GM19099 (cell line): Measurements from ENCODE around the gene ST7.
A peak's percentile ranks its signal among the peaks of the same experiment; 100 is the strongest.

Experiments
- POLR2A ChIP-seq: IDR thresholded peaks from 3 replicates; pipeline ENCODE4 v1.6.1; 2011; ENCODE audit warnings: low read depth; ENCODE audit not compliant: insufficient read length; ENCODE audit errors: extremely low read depth

Gene ST7

DNA sequence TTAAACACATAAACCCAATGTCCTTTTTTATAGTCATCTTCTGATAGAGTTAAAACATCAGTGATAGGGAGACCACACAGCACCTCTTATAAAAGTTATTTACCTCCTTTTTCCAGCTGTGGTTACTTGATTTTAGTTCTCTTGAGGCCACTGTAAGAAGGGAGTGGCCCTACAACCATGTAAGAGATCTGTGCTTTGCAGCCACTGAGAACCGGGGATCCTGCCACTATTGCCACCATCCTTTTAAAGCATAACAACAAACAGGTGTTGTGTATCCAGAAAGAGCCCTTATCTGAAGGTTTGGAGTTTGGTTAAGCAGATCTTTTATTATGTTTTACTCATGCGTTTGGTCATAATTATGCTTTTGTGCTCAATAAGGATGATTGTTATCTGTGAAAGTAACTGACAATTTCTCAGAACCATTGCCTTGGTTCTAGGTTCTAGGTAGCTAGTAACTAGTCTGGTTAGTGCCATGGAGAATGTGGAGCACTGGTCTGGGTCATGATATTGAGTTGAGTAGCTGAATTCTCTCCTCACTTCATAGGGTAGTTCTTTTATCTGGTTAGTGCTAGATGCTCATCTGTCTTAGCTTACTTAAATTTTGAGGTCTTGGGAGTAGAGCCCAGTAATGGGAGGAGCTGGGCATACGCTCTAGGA, 56.5 kb downstream of the ST7 start:
- TF ChIP-seq POLR2A = no peak

DNA sequence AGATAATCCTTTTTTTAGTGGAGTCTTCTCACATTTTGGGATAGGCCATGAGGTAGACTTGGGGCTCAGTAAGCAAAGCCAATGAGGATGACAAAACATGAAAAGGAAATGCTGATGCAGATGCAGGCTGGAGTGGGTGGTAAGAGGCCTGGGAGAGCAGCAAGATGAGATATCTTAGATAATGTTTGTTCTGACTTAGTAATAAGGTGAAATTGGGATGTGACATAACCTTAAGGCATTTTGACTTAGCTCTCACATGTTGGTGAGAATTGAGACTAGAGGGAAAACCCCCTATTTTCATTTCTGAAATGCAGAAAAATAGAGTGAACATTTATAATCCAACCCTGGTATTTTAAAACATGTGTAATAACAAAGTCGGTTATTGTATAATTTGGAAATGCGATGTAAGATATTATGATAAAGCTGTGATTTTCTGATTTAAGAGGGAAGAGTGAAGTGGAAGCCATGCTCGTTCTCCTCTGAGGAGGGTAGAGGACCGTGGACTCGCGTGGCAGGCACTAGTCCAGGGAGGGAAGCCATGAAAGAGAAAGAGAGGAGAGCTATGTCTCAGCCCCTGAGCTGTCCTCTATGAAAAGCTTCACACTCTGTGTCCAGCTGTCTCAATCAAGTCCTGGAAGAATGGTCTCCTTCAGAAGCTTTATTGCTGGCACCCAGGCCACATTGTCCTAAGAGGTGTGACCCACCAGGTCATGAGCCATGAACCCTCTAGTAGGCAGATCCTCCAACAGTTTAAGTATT, 57.3 kb downstream of the ST7 start:
- TF ChIP-seq POLR2A = no peak

DNA sequence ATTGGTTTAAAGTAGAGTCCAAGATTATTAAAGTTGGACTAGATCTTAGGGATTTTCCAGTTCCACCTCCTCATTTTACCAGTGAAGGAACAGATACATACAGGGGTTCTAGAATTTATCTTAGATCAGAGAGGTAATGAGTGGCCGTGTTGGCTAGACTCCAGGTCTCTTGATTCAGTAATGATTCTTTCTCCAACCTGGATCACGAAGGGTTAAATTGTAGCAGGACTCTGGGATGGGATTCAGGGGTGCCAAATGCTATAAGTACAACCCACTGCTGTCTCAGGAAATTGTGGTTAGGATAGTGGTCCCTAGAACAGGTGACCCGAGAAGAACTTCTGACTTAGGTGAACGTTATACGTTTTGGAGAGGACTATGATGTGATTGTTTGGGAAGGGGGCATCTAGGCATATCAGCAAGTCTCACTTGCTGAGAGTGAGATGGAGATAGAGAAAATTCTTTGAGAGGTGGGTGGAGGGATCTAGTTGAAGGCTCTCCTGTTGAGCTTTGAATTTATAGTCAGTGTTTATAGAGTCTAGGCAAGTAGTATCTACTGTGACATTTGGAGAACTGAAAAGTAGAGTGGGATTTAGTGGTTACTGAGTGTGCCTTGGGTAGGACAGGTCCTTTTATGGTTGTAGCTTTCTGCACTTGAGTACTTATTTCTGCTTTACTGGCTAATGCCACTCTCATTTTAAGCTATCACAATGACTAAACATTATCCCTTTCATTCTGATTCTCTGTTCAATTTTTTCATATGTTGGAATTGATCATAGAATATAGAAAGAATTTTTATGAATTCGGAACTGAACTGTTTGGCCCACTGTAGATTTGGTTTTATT, 58.3 kb downstream of the ST7 start:
- no peak for TF ChIP-seq POLR2A

DNA sequence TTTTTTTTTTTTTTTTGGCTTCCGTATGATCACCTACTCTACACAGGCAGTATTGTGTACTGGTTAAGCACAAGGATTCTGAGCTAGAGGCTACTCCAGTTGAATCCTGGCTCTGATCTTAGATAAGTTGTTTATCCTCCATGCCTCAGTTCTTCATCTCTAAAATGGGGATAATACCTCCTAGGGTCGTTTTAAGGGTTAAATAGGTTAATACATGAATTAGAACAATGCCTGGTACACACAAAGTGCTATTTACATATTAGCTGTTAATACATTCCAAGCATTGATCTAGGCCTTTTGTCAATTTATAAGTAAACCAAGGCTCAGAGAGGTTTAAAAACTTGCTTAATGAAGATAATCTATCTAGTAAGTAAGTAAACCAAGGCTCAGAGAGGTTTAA, 59.0 kb downstream of the ST7 start:
- TF ChIP-seq POLR2A = no peak

DNA sequence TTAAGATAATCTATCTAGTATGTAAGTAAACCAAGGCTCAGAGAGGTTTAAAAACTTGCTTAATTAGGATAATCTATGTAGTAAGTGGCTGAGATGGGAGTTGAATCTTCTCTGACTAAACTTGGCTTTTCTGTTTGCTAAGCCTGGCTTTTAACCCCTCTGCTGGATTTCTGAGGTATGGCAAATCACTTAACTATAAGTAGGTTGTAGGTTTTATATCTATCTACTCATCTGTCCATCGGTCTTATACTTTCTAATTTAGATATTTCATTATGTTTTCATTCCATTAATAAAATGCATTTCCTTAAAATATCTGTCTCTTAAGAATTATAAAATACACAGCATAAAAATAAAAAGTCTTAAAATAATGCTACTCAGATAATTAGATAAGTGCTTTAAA, 59.4 kb downstream of the ST7 start:
- no peak for TF ChIP-seq POLR2A

DNA sequence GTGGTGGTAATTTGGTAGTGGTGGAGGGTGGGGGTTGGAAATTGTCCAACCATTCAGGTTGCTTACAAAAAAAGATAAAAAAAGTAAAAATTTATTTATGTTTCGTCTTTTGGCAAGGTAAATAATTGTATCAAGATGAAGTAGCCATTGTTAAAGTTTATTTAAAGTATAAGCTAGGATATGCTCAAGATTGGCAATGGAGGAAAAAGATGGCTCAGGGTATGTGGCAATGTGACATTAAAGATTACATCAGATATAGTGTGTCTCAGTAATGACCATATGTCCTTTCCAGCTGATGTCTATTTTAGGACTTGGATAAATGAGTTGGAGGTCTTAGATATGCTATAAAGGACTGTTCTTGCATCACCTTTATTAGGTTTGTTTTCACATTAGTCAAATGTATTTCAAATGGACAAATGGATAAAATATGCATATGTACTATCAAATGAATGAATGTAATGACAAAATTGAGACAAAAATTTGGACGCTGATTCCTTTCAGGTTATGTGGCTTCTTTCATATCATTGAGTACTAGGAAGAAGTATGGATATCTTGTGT, 60.9 kb downstream of the ST7 start:
- TF ChIP-seq POLR2A = no peak

DNA sequence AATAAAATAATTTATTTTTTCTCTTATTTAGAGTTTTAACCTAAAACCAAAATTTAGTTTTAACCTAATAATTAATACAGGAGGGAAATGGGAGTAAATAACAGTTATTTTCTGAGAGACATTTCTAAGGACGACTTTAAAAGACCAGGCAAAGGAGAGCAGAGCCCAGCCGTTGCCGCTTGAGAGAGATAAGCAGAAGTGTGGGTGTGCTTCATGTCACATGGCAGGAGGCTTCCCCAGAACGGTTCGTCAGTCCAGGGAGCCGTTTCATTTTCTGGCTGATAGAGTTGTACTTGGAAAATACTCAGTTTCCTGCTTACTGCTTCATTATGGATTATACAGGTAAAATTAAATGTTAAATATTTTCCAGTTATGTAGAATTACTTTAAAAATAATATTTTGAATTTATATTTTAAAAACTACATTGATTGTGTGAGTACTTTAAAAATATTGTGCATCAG, 61.4 kb downstream of the ST7 start:
- TF ChIP-seq POLR2A = peak; percentile 32

DNA sequence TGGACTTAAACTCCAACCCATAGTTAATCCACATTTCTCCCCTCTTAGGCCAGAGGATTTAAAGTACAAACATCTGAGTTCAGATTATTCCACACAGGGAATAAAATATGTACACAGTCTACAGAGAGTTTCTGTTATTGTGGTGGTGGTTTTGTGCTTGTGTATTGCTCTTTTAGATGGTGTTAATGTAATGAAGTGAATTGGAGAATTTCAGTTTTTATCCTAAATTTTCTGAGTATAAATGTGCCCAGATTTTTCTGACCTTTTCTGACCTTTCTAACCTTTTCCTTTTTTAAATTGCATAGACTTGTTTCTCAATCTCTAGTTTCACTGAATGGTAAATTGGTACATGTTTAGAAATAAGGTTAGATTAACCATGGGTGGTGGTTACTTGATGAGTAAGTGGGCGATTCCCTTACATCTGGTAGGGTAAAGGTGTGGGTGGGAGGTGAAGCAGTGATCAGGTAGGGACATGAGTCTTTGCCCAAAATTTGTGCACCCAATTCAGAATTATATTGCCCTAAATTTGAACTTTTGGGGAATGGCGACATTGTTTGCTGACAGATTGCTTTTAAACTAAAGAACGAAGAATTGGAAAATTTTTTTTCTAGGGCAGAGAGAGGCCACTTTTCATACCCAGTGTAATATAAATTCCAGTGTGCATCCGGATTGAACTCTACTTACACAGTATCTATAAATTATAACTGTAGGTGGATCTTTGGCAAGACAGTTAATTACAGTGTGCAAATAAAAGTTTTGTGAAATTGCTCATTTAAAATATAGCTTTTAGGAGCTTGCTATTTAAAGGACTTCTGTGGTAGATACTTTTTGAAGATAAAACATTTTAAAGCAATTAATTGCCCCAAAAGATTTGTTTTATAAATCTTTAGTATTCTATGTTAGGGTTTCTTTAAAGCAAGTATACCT, 62.2 kb downstream of the ST7 start:
- no peak for TF ChIP-seq POLR2A

DNA sequence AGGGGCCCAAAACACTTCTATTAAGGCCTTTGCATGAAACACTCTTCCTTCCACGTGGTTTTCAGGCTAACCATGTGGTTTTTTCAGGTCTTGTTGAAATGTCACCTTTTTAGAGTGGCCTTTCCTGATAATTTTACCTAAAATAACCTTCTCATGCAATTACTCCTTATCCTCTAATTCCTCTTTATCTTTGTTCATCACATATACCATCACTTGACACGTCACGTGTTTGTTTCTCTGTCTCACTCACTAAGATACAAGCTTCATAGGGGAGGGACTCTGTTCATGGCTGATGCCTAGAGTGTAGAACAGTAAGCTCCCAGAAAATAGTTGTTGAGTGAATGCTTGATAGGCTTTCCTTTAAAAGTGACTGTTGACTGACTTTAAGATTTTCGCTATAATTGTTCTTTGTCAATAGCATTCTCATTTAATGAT, 63.7 kb downstream of the ST7 start:
- no peak for TF ChIP-seq POLR2A

DNA sequence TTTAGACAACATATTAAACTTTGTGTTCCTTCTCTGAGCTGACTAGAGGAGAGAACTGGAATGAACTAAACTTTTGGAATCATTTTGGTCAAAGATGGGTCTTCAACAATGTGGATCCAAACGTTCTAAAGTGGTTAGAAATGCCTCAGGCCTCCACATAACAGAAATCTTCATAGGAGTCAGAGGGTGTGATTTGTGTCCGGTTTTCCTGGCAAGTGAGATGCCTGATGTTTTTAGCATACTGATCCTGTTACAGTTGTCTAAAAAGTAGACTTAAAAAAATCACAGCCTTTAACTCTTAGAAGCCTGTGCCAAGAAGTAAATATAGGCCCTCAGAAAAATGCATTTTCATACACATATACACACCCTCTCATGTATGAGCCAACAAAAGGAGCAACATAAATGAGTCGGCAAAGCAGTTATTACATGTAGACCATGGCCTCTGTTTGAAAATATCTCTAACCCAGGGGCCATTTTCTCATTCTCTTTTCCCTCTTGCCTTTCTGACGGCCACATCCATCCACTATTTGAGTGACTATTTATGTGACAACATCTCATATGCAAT, 64.5 kb downstream of the ST7 start:
- no peak for TF ChIP-seq POLR2A

DNA sequence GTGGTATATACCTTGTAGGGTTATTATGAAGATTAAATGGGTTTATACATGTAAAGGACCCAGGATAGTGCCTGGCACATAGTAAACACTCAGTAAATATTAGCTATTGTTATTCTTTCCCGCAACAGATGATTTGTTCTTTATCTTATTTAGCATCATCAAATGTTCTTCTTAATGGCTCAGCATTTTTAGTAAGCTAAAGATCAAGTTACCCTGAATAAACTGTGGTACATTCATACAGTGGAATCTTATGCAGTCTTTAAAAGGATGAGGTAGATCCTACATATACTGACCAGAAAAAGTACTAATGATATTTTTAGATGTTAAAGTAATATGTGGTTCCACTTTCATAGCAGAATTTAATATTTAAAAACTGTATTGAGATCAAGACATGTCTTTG, 65.4 kb downstream of the ST7 start:
- TF ChIP-seq POLR2A = no peak

DNA sequence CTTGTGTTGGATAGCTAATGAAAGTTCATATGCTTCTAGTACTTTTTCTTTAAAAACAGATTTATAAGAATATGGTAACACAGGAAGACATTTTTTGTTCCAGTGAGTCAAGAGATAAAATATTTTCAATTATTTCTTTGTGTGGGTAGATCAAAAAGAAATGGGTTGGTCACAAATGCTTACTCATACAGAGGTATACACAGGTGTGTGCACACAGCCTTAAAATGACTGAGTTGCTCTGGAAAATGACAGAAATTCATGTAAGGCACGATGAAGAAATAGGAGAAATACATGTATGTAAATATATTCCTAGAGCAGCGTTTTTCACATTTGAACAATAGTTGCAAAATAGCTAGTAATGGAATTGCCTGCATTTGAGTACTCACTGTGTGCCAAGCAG, 66.0 kb downstream of the ST7 start:
- no peak for TF ChIP-seq POLR2A

DNA sequence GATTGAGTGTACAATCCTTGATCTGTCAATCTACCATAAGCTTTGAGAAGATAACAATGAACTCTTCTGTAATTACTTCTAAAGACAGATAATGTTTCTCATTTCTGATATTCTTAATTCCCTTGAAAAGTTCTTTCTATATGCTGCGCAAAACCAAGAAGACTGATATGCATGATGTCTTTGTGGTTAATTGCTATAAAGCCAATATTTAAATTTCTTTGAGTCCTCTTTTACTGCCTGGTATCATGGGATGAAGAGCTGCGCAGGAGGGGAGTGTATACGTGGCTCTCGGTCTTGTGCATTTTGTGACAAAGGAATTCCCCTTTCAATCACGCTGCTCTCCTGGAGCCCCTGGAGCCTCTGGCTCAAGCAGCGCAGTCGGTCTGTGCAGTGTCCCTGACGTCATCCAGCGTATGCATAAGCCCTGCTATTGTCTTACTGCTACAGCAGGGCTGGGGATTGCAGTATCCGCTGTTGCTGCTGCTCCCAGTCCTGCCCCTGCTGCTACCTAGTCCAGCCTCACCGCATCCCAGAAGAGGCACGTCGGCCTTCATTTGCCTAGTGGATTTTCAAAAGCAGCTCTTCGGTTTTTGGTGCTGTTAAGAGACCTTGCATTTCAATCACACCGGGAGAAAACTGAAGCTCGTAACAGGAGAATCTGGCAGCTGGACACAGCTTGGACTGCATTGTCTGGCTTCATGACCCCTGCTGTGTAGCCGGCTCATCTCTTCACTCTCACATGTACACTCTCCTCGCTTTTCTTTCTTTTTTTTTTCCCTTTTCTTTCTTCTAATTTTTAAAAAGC, 66.7 kb downstream of the ST7 start:
- TF ChIP-seq POLR2A = no peak
